ENCODE measurements around the gene CFAP221.

DNA sequence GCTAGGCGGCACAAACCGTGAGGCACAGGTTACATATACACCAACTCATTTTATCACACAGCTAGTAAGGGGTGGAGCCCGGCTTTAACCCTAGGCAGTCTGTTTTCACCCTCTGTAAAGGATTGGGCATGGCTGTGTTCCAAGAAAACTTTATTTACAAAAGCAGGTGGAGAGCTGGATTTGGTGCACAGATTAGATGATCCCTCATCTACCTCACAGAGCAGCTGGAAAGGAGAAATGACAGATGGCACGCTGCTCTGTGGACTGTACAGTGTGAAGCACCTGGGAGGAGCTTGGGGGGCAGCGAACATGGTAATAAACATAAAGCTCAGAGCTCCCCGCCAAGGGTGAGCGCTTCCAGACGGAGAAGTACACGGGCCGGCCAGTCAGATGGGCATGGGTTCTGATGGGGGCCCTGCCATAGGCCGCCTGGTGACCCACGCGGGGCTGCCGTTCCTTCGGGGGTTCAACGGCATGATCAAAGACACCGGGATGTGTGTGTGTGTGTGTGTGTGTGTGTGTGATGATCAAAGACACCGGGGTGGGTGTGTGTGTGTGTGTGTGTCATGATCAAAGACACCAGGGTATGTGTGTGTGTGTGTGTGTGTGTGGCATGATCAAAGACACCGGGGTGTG lies 133.9 kb downstream of the CFAP221 start:
- TF ChIP-seq BHLHE40 (IDR thresholded peaks at IDR 0.05; ENCODE audit: borderline replicate concordance) (no peak), SP1 (IDR thresholded peaks at IDR 0.05) (no peak), ELF4 (IDR thresholded peaks at IDR 0.05) (no peak), FOXM1 (IDR thresholded peaks at IDR 0.05; ENCODE audit: borderline replicate concordance) (no peak), NFRKB (IDR thresholded peaks at IDR 0.05) (no peak), TARDBP (IDR thresholded peaks at IDR 0.05) (no peak), LEF1 (IDR thresholded peaks at IDR 0.05; ENCODE audit: borderline replicate concordance) (no peak), ARNT (IDR thresholded peaks at IDR 0.05) (no peak), FOXK2 (IDR thresholded peaks at IDR 0.05) (no peak), SUZ12 (IDR thresholded peaks at IDR 0.05) (no peak)
- TF ChIP-seq, protein P1, sequence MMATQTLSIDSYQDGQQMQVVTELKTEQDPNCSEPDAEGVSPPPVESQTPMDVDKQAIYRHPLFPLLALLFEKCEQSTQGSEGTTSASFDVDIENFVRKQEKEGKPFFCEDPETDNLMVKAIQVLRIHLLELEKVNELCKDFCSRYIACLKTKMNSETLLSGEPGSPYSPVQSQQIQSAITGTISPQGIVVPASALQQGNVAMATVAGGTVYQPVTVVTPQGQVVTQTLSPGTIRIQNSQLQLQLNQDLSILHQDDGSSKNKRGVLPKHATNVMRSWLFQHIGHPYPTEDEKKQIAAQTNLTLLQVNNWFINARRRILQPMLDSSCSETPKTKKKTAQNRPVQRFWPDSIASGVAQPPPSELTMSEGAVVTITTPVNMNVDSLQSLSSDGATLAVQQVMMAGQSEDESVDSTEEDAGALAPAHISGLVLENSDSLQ (IDR thresholded peaks at IDR 0.05), result no peak

Data from HEK293T (cell line).